IMR-90 (cell line): ENCODE data around the gene HES1. TPM values are rescaled to one million over a fixed set of nuclear protein-coding genes. Genes with fewer than 3 reads are reported as not detected.

Experiments used
- BHLHE40 ChIP-seq: fragments of 150-350 bp; IDR thresholded peaks from 2 replicates; pipeline ENCODE4 v1.6.1; 2016; ENCODE audit warnings: mild to moderate bottlenecking, low read depth, low read length
- CEBPB ChIP-seq: IDR thresholded peaks from 2 replicates; pipeline ENCODE4 v1.6.1; 2012; ENCODE audit warnings: low read depth, low read length, improper control_type of control experiment
- CHD1 ChIP-seq: IDR thresholded peaks from 2 replicates; pipeline ENCODE4 v1.6.1; 2012; ENCODE audit warnings: low read depth, low read length, improper control_type of control experiment
- MAFK ChIP-seq: IDR thresholded peaks from 2 replicates; pipeline ENCODE4 v1.6.1; 2012; ENCODE audit warnings: low read depth, low read length, improper control_type of control experiment
- MAZ ChIP-seq: IDR thresholded peaks from 2 replicates; pipeline ENCODE4 v1.6.1; 2012; ENCODE audit warnings: low read depth, mild to moderate bottlenecking, low read length, improper control_type of control experiment, moderate library complexity, borderline replicate concordance
- NFE2L2 ChIP-seq: fragments of 150-350 bp; IDR thresholded peaks from 2 replicates; pipeline ENCODE4 v1.6.1; 2016; ENCODE audit warnings: low read depth, mild to moderate bottlenecking, low read length
- polyA plus RNA-seq, 3 experiments: library from polyadenylated mRNA; depleted of rRNA; stranded (reverse); fragments of >200 nt; gene quantifications; 2 replicates each; pipeline ENCODE4 v1.2.3, GENCODE V29; 2012; ENCODE audit warnings: low replicate concordance in 1 of 3
- total RNA-seq: library from RNA; depleted of rRNA; stranded (reverse); fragments of >200 nt; gene quantifications from 2 replicates; pipeline ENCODE4 v1.2.3, GENCODE V29; 2012

HES1 gene
- total and polyA plus RNA-seq, 2 of the 4 experiments (the other 2 are of a cell fraction) = 3.6 to 6.7 TPM

- TF ChIP-seq MAZ (peak; percentile 31; the same call in 1 of the 2 replicates), NFE2L2 (no peak), BHLHE40 (peak; percentile 89), CHD1 (peak; percentile 95; the same call in 1 of the 2 replicates), CEBPB (no peak), MAFK (no peak)
Measured at GRCh38 chr3:194135806-194136518, at the start of gene HES1 (continued).
